Measurements from ENCODE around the gene ANO9. TPM values are rescaled to one million over a fixed set of nuclear protein-coding genes. Genes with fewer than 3 reads are reported as not detected.

Gene ANO9
- total RNA-seq, 2 donors from 2014 or later, result 8.4 to 9.1 TPM

DNA sequence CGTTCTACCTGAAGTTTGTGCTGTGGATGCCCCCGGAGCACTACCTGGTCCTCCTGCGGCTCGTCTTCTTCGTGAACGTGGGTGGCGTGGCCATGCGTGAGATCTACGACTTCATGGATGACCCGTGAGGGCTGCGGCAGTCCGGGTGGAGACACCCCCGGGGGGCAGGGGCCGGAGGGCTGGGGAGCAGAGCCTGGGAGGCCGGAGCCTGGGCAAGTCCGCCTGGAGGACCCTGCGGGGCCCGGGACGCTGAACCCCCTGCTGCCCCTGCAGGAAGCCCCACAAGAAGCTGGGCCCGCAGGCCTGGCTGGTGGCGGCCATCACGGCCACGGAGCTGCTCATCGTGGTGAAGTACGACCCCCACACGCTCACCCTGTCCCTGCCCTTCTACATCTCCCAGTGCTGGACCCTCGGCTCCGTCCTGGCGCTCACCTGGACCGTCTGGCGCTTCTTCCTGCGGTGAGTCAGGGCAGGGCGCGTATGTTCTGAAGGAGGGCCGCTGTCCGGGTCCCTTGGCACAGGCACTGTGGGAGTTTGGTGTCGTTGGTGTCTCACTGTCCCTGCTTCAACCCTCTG lies 47.9 kb upstream of the ANO9 start:
- Histone ChIP-seq H3K27me3 (replicated peaks; ENCODE audit: insufficient read depth) (no peaks in the 10 kb centered on the region), H3K4me3 (no peak overlapping the region), H3K27ac (no peak overlapping the region), H3K4me1 (replicated peaks) (no peaks in the 10 kb centered on the region), H3K9me3 (no peaks in the 10 kb centered on the region), H3K36me3 (peaks cover 0 to 6% of the 10 kb centered on the region in 2 donors)
- intact Hi-C loops (cut with DNase I), result no loop called here
- TF ChIP-seq POLR2A (IDR thresholded peaks at IDR 0.05) (no peak), POLR2AphosphoS5 (IDR thresholded peaks at IDR 0.05) (no peak)
- TF ChIP-seq, protein P1, sequence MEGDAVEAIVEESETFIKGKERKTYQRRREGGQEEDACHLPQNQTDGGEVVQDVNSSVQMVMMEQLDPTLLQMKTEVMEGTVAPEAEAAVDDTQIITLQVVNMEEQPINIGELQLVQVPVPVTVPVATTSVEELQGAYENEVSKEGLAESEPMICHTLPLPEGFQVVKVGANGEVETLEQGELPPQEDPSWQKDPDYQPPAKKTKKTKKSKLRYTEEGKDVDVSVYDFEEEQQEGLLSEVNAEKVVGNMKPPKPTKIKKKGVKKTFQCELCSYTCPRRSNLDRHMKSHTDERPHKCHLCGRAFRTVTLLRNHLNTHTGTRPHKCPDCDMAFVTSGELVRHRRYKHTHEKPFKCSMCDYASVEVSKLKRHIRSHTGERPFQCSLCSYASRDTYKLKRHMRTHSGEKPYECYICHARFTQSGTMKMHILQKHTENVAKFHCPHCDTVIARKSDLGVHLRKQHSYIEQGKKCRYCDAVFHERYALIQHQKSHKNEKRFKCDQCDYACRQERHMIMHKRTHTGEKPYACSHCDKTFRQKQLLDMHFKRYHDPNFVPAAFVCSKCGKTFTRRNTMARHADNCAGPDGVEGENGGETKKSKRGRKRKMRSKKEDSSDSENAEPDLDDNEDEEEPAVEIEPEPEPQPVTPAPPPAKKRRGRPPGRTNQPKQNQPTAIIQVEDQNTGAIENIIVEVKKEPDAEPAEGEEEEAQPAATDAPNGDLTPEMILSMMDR (IDR thresholded peaks at IDR 0.05), result no peak
- WGBS, result 93% methylated on average over 37 of the region's 37 CpGs
- no peak for DNase-seq (ENCODE audit: low spot score)

GRCh38 chr11:488992-489391 lies 47.2 kb upstream of the ANO9 start:
- H3K4me1 ChIP-seq (replicated peaks), result no peaks in the 10 kb centered on the region
- no peaks in the 10 kb centered on the region for H3K36me3 ChIP-seq
- H3K4me3 ChIP-seq, result no peak overlapping the region
- H3K27me3 ChIP-seq (replicated peaks; ENCODE audit: insufficient read depth), result no peaks in the 10 kb centered on the region
- intact Hi-C loops (cut with DNase I), result no loop called here
- TF ChIP-seq POLR2AphosphoS5 (IDR thresholded peaks at IDR 0.05), result no peak
- H3K27ac ChIP-seq, result no peak overlapping the region
- no peak for DNase-seq (ENCODE audit: low spot score)
- 90% methylated on average over 18 of the region's 19 CpGs for WGBS
- no peaks in the 10 kb centered on the region for H3K9me3 ChIP-seq

DNA sequence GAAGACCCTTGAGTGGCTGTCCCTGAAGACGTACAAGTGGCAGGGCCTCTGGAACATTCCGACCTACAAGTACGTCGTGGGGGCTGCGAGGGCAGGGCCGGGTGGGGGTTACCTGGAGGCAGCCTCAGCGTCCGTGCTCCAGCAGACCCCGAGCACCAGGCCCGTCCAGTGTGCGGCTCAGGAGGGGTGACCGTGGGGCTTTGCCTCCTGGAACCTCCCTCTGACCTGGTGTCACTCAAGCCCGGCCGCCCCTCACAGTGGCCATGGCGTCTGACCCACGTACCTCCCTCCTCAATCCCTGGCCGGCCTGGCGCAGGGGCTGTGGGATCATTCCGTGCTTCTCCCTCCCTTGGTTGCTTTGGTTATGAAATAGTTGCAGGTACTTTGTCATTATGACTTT lies 46.8 kb upstream of the ANO9 start:
- Histone ChIP-seq H3K36me3 (no peaks in the 10 kb centered on the region), H3K4me3 (no peak overlapping the region), H3K27me3 (replicated peaks; ENCODE audit: insufficient read depth) (no peaks in the 10 kb centered on the region), H3K4me1 (replicated peaks) (no peaks in the 10 kb centered on the region), H3K9me3 (no peaks in the 10 kb centered on the region), H3K27ac (no peak overlapping the region)
- 88% methylated on average over 15 of the region's 19 CpGs for WGBS
- DNase-seq (ENCODE audit: low spot score), result no peak
- TF ChIP-seq POLR2AphosphoS5 (IDR thresholded peaks at IDR 0.05), result no peak
- TF ChIP-seq, protein P1 (IDR thresholded peaks at IDR 0.05), result no peak
- no peak for TF ChIP-seq POLR2A (IDR thresholded peaks at IDR 0.05)
- intact Hi-C loops (cut with DNase I), result no loop called here

- H3K27ac ChIP-seq, result no peak overlapping the region
- no peak for DNase-seq (ENCODE audit: low spot score)
- no peaks in the 10 kb centered on the region for H3K9me3 ChIP-seq
- no peaks in the 10 kb centered on the region for H3K27me3 ChIP-seq (replicated peaks; ENCODE audit: insufficient read depth)
- TF ChIP-seq POLR2A (IDR thresholded peaks at IDR 0.05), result no peak
- TF ChIP-seq, protein P1 (IDR thresholded peaks at IDR 0.05), result no peak
- no peak for TF ChIP-seq POLR2AphosphoS5 (IDR thresholded peaks at IDR 0.05)
- intact Hi-C loops (cut with DNase I), result no loop called here
- H3K4me1 ChIP-seq (replicated peaks), result no peaks in the 10 kb centered on the region
- H3K36me3 ChIP-seq, result no peaks in the 10 kb centered on the region
- H3K4me3 ChIP-seq, result no peak overlapping the region
- WGBS, result 95% methylated on average over 19 of the region's 25 CpGs
These were observed 46.3 kb upstream of the ANO9 start for GRCh38 chr11:488062-488461.

DNA sequence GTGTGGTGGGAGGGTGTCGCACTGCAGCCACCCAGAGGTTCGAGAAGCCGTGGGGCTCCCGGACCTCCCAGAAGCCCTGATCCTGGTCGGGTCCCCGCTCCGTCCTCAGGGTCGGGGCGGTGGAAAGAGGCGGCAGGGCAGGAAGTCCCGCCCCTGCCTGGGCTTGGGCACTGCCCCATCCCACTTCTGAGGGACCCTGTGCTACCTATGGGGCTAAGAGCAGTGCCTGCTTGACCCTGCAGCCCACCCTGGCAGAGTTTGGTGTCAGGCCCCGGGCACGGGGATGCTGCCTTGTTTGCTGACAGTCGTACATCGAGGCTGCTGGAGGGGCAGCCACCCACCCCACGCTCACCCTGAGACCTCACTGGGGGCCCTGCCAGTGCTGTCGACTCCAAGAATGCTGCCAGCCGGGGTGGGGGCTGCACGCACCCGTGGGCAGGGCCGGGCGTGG lies 45.8 kb upstream of the ANO9 start:
- Histone ChIP-seq H3K4me1 (replicated peaks) (no peaks in the 10 kb centered on the region), H3K27ac (no peak overlapping the region), H3K9me3 (no peaks in the 10 kb centered on the region), H3K27me3 (replicated peaks; ENCODE audit: insufficient read depth) (no peaks in the 10 kb centered on the region), H3K36me3 (no peaks in the 10 kb centered on the region), H3K4me3 (no peak overlapping the region)
- 88% methylated on average over 22 of the region's 22 CpGs for WGBS
- TF ChIP-seq POLR2A (IDR thresholded peaks at IDR 0.05), result no peak
- TF ChIP-seq, protein P1 (IDR thresholded peaks at IDR 0.05), result no peak
- no peak for TF ChIP-seq POLR2AphosphoS5 (IDR thresholded peaks at IDR 0.05)
- no peak for DNase-seq (ENCODE audit: low spot score)
- intact Hi-C loops (cut with DNase I), result no loop called here
